SW480 (cell line): ENCODE results near the gene NTSR1.

ENCODE experiments used
- DNase-seq: peaks from one replicate; pipeline ENCODE4 v3.0.0-alpha.2; 2016; ENCODE audit warnings: low spot score

NTSR1 gene

DNA sequence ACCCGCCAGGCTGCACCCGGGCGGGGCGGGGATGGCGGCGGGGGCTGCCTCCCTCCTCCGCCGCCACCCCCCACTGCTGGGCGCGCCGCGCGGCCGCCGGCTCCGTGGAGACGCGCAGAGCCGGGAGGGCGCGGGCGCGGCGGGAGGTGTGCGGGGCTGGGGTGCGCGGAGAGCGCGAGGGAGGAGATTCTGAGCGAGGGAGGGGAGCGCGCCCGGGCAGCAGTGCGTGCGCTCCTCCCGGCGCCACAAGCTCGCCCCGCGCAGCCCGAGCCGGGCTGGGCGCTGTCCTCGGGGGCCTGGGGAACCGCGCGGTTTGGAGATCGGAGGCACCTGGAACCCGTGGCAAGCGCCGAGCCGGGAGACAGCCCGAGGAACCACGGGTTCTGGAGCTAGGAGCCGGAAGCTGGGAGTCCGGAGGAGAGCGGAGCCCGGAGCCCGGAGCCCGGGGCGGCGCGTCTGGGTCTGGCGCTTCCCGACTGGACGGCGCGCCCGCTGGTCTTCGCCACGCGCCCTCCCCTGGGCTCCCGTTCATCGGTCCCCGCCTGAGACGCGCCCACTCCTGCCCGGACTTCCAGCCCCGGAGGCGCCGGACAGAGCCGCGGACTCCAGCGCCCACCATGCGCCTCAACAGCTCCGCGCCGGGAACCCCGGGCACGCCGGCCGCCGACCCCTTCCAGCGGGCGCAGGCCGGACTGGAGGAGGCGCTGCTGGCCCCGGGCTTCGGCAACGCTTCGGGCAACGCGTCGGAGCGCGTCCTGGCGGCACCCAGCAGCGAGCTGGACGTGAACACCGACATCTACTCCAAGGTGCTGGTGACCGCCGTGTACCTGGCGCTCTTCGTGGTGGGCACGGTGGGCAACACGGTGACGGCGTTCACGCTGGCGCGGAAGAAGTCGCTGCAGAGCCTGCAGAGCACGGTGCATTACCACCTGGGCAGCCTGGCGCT, at the start of gene NTSR1:
NTSR1 (plus strand) TSS at position 246 of the 946 bp plus-strand sequence; CDS start at position 618, 372 bp downstream.
- DNase-seq: peak; percentile 57

DNA sequence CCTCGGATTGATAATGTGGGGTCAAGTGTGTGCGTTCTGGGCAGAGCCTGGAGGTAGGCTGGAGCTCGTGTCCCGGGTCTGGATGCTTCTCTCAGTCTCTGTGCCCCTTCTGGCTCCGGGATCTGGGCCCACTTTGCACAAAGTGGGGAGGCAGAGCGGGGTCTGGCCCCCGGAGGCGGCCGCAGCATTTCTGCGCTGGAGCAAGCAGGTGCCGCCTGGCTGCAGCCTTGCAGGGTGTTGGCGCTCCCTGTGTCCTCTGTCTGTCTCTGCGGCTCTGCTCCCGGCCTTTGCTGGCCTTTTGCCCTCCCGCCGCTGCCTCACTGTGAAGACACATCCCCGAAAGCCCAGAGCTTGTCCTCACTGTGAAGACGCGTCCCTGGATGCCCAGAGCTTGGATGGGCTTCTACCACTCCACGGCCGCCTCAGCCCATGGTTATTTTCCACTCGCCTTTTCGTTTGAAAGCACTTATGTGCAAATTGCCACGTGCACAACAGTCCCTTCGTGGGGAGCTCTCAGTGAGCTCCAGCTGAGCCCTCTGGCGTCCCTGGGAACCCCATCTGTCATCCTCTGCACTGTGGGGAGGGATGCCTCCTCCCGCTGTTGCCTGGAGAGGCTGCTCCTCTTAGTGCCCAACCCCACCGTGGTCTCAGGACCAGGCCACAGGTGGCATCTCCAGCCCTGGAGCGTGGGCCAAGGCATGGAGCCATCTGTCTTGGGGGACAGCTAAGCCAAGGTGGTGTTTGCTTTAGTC, 49.0 kb upstream of the NTSR1 start:
- DNase-seq: no peak

- no peak for DNase-seq
Observed at GRCh38 chr20:62660240-62660615, 48.4 kb upstream of the NTSR1 start.

DNA sequence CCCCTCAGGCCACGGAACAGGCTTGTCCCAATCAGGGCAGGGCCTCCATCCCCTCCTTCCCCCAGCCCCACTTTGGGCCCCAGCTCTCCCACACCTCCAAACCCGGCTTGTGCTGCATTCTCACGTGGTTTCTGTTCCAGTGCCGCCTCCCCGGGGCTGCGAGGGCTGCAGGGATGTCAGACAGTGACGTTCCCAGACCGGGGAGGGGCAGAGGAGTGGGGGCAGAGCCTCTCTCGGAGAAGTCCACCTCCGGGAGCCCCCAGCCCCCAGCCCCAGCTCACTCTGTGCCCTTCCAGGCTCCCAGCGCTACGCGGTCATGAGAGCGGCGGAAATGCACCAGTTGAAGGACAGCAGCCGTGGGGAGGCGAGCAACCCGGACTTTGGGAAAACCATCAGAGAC, 47.9 kb upstream of the NTSR1 start:
- DNase-seq: no peak

GRCh38 chr20:62661647-62662046, 47.0 kb upstream of the NTSR1 start:
- DNase-seq: no peak

DNA sequence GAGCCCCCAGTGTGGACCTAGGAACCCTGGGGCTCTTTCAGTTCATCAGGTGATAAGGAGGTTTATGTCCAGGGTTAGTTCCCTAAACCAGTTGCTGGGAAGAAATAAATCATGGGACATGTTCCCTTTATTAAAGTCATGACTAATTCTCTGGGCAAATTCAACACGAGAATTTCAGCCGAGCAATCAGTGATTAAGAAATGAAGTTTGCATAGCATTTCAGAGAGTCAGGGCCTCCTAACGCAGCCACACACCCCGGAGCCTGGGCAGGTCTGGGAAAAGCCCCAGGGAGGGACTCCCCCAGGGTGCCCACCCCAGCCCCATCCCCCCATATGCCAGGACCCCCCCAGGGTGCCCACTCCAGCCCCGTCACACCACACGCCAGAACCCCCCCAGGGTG, 46.2 kb upstream of the NTSR1 start:
- DNase-seq: no peak

- DNase-seq: no peak
Observed at GRCh38 chr20:62663145-62664018, 45.3 kb upstream of the NTSR1 start.

DNA sequence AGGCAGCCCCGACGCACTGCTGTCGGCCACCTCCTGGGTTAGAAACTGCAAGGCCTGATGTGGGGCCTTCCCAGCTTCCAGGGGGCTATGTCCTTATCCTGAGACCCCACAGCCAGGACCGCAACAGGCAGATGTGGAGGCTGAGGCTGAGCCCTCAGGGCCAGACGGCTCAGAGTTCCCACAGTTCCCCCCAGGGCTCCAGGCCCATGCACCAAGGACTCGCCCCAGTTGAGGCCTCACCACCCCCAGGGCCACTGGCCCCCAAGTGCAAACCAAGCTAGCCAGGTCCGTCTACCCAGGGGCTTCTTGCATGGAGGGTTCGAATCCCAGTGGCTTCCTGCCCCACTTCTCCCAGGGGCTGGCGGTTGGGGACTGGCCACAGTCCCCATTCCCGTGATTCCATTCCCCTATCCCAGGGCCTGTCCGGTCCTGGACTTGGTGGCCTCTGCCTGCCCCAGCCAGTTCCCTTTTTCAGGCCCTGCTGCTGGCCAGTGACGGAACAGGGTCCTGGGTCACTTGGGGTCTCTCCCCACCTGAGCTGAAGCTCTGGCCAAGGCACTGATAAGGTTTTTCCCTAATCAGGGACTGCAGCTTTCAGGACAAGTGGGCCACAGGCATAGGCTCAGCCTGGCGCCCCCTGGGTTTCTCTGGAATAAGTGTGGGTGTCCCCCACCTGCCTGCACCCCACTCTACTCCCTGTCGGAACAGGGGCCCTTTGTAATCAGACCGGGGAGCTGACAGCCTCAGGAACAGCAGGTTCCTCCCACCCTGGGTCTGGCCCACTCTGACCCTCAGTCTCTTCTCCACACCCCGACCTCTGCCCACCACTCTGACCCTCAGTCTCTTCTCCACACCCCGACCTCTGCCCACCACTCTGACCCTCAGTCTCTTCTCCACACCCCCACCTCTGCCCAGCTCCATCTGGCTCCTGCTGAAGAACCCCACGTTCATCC, 44.3 kb upstream of the NTSR1 start:
- no peak for DNase-seq

- DNase-seq: no peak
Observed at GRCh38 chr20:62665153-62665754, 43.4 kb upstream of the NTSR1 start.

GRCh38 chr20:62665826-62666735, 42.6 kb upstream of the NTSR1 start:
- no peak for DNase-seq

DNA sequence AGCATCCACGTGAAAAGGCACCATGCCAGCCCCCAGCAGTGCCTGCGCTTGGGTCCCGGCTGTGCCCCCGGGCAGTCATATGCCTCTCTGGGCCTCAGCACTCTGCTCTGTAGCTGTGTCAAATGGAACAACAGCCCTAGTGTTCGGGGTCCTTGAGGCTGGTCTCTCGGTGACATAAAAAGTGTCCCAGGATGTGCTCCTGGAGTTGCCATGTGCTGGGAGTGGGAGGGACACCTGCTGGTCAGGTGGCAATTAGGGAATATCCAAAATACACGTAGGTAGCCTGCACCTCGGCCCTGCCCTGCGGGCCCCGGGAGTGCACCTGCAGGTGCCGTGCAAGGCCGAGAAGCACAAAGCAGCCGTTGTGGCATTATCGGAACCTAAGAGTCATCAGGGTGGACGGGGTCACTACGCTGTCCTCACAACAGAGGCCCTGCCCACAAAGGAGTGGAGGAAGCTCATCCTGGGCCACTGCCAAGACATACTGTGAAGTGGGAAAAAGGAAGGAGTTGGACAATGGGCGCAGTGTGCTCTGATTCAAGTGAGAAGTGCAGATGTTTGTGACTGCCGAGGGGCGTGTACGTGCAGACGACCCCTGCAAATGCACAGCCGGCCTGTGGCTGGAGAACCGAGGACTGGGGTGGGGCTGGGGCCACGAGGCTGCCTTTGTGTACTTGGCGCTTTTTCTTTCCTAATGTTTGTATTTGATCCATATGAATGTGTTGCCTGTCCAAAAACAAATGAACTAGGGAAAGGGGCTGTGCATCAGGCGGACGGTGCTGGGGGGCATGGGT, 41.7 kb upstream of the NTSR1 start:
- peak; percentile 96 for DNase-seq

GRCh38 chr20:62667530-62668440, 40.9 kb upstream of the NTSR1 start:
- DNase-seq: no peak

DNA sequence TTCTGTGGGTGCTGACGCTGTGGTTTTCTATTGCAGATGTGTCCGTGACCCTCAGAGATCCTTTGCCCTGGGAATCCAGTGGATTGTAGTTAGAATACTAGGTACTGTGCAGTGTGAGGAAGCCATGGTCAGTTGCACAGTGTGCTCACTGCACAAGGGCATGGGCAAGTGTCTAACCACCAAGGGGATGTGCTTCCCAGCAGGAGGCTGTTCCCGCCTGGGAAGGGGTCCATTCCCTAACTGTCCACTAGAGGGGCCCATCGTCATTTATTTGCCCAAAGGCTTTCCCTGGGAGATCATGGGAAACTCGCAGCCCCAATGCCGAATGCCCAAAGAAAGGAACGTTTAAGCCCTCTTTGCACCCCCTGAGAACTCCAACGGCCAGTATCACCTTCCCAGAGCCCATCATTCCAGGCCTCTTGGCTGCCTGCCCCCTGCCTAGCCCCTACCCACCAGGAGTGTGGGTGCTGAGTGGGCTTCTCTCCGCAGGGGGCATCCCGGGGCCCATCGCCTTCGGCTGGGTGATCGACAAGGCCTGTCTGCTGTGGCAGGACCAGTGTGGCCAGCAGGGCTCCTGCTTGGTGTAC, 40.1 kb upstream of the NTSR1 start:
- DNase-seq: peak; percentile 88

DNA sequence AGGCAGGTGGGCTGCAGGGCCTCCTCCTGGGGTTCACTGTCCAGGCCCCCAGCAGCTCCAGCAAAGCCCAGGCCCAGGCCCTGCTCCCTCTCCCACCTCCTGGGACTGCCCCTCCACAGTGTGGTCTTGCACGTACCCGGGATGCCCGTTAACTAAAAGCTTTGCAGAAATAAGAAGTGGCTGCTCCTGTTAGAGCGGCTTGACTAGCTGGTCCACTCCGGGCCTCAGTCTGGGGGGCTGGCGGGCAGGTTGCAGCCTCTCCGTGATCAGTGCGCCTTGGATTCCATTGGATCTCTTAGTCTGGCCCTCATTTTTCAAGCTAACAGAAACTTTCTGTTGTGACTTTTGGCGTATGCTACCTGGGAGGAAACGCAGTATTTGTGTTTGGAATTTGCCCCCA, 39.4 kb upstream of the NTSR1 start:
- no peak for DNase-seq

DNA sequence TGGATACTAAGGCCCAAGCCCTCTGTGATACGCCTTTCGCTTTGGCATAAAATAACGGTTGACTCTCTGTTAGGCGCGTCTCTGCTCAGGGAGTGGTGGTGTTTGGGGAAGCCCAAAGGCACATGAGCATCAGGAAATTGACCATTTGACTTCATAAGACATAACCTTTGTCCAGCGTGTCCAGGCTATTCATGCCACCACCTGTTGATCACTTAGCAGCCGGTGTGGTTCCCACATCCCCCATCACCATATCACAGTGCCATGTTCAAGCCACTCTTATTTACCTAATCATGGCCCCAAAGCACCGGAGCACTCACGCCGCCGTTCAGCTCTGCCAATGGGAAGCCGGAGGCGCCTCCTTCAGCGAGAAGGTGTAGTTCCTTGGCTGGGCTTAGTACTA, 38.5 kb upstream of the NTSR1 start:
- DNase-seq: no peak

GRCh38 chr20:62670998-62671397, 37.6 kb upstream of the NTSR1 start:
- no peak for DNase-seq

- DNase-seq: no peak
Observed at GRCh38 chr20:62671765-62672164, 36.9 kb upstream of the NTSR1 start.
